Thyroid gland (tissue), 4 donors: Measurements from ENCODE around the gene HTR3D.

Experiments
- POLR2A ChIP-seq, 2 donors: fragments of 450-650 bp; IDR thresholded peaks; one replicate each; pipeline ENCODE4 v1.6.1; 2017; ENCODE audit warnings: antibody characterized with exemption in 2 of 2, mild to moderate bottlenecking in 2 of 2, moderate library complexity in 1 of 2
- TF ChIP-seq, protein P1 (sequence below), 6 experiments: fragments of 200-600 bp in 3 of 6; fragments of 450-650 bp in 3 of 6; sonication (generic) in 3 of 6; IDR thresholded peaks; one replicate each; pipeline ENCODE4 v1.5.1; 2016 to 2019; ENCODE audit warnings: antibody characterized with exemption in 6 of 6, mild to moderate bottlenecking in 2 of 6, inconsistent platforms in 1 of 6, moderate library complexity in 1 of 6

DNA sequence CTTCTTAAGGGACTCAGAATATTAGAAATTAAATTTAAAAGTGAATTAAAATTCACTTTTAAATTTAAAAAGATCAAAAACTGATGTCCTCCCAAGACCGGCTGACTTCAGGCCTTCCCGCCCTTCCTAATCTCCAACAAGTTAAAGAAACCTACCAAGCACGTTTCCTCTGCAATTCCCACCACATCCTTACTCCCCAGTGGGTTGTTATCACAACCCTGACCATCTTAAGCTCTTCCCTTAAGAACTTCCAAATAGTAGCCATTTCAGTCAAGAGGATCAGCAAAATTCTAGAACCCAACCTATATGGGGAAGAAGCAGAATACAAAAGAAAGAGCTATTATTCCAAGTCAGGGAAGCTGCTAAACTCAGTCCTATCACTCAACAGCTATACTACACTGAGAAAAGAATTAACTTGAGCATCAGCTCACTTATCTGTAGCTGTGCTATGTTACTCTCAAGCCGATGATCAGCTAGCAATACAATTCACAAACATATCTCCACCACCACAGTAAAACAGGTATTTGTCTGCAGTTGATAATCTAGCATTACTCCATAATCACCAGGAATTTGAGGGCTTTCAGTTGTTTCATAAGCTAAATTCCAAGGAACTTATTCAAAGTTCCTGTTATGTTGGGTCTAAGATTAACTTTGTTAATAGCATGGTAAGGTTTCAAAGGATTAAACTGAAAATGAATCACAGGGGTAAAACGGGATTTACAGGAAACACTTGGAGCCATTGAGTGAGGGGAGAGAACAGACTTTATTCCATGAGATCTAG lies 28.2 kb upstream of the HTR3D start:
- TF ChIP-seq POLR2A (IDR thresholded peaks at IDR 0.05): no peak
- TF ChIP-seq, protein P1, sequence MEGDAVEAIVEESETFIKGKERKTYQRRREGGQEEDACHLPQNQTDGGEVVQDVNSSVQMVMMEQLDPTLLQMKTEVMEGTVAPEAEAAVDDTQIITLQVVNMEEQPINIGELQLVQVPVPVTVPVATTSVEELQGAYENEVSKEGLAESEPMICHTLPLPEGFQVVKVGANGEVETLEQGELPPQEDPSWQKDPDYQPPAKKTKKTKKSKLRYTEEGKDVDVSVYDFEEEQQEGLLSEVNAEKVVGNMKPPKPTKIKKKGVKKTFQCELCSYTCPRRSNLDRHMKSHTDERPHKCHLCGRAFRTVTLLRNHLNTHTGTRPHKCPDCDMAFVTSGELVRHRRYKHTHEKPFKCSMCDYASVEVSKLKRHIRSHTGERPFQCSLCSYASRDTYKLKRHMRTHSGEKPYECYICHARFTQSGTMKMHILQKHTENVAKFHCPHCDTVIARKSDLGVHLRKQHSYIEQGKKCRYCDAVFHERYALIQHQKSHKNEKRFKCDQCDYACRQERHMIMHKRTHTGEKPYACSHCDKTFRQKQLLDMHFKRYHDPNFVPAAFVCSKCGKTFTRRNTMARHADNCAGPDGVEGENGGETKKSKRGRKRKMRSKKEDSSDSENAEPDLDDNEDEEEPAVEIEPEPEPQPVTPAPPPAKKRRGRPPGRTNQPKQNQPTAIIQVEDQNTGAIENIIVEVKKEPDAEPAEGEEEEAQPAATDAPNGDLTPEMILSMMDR (IDR thresholded peaks at IDR 0.05): no peak
